ENCODE data around the gene DPP6.

- TF ChIP-seq CTCF (optimal IDR thresholded peaks at IDR 0.05 in 1 of 3, IDR thresholded peaks at IDR 0.05 in 1 of 3, conservative IDR thresholded peaks at IDR 0.05 in 1 of 3; ENCODE audit: extremely low read depth in 1 of 3, insufficient read depth in 2 of 3, low read length in 3 of 3) (no peak), EZH2 (IDR thresholded peaks at IDR 0.05; ENCODE audit: low read length) (no peak)
These were observed 377.6 kb downstream of the DPP6 start for GRCh38 chr7:154429666-154430404.

All from keratinocyte (primary cell).